Ishikawa (cell line): ENCODE results near the gene CCNB3.

Experiments used
- CEBPB ChIP-seq: IDR thresholded peaks from 2 replicates; pipeline ENCODE4 v1.6.1; 2012
- CREB1 ChIP-seq: IDR thresholded peaks from 2 replicates; pipeline ENCODE4 v1.6.1; 2012; ENCODE audit warnings: low read depth
- EGR1 ChIP-seq: IDR thresholded peaks from 2 replicates; pipeline ENCODE4 v1.6.1; 2012
- EP300 ChIP-seq: IDR thresholded peaks from 2 replicates; pipeline ENCODE4 v1.6.1; 2012; ENCODE audit warnings: borderline replicate concordance
- FOXM1 ChIP-seq: IDR thresholded peaks from 2 replicates; pipeline ENCODE4 v1.6.1; 2012; ENCODE audit warnings: low read depth, borderline replicate concordance
- NFIC ChIP-seq: IDR thresholded peaks from 2 replicates; pipeline ENCODE4 v1.6.1; 2012
- RAD21 ChIP-seq: IDR thresholded peaks from 2 replicates; pipeline ENCODE4 v1.6.1; 2012; ENCODE audit warnings: low read depth
- REST ChIP-seq: IDR thresholded peaks from 2 replicates; pipeline ENCODE4 v1.6.1; 2012; ENCODE audit warnings: low read depth, mild to moderate bottlenecking
- TAF1 ChIP-seq: IDR thresholded peaks from 2 replicates; pipeline ENCODE4 v1.6.1; 2012; ENCODE audit warnings: low read depth, mild to moderate bottlenecking
- TEAD4 ChIP-seq: IDR thresholded peaks from 2 replicates; pipeline ENCODE4 v1.6.1; 2012
- YY1 ChIP-seq: IDR thresholded peaks from 2 replicates; pipeline ENCODE4 v1.6.1; 2012; ENCODE audit warnings: low read depth
- TF ChIP-seq, protein P1 (sequence below): IDR thresholded peaks from 2 replicates; pipeline ENCODE4 v1.6.1; 2012
- TF ChIP-seq, protein P2 (sequence below): IDR thresholded peaks from 2 replicates; pipeline ENCODE4 v1.6.1; 2012

DNA sequence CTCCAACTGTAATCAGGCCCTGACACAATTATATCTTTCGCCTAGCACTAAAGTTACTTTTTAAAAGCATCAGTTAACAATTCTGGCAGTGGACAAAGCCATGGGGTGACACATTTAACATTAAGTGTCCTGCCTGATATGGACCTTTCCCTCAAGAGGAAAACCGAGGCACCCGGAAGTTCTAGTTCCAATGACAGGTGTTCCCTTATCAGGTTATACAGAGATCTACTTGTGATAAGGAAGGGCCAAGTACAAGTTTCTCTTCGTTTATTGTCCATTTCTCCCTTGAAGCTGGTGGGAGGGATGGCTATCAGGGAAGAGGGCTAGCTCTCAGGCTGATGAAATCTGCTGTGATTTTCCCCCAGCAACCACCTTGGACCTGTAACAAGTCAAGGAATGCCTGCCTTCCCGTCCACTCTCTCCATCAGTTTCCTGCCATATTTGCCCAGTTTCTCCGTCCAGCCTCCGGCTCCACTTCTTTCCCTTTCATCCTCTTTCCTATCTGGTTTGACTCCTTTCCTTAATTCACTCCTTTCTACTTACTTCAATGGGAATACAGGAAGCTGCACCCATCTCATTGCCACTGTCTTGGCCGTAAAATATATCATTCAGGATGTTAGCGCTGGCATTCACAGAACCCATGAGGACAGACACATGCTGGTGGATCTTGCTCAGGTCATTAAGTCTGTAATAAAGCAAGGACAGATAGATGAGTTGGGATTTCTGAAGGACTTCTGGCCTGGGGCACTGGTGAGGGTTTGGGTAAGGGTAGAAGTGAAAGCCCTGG lies 171.1 kb downstream of the CCNB3 start:
- TF ChIP-seq TAF1 (no peak), FOXM1 (no peak), YY1 (no peak), TEAD4 (no peak), REST (no peak), NFIC (no peak), EGR1 (no peak), EP300 (no peak), CREB1 (no peak), RAD21 (no peak), CEBPB (no peak)
- TF ChIP-seq, protein P1, sequence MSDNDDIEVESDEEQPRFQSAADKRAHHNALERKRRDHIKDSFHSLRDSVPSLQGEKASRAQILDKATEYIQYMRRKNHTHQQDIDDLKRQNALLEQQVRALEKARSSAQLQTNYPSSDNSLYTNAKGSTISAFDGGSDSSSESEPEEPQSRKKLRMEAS: no peak
- TF ChIP-seq, protein P2, sequence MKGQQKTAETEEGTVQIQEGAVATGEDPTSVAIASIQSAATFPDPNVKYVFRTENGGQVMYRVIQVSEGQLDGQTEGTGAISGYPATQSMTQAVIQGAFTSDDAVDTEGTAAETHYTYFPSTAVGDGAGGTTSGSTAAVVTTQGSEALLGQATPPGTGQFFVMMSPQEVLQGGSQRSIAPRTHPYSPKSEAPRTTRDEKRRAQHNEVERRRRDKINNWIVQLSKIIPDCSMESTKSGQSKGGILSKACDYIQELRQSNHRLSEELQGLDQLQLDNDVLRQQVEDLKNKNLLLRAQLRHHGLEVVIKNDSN: no peak
